ENCODE measurements around the gene MCAM.

The MCAM gene

DNA sequence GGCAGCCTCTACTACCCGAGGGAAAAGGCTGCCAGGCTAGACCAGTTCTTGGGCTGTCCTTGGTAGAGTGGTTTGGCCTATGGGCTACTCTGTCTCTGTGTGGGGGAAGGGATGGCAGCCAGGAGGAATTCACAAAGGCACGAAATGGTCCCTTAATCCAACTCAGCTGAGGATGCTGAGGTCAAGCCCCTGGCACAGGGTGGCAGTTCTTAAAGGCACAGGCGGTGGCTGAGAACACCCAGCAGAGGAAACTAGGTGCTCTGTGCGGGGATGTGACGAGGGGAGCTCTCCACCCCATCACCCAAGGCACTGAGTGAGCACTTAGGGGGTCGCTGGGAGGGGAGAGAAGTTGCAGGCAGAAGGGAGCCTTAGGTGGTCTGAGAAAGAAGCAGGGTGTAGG lies 29.7 kb upstream of the MCAM start, which contains the start of gene MFRP:
TSS of gene MFRP (minus strand) at position 101 of the 400 bp plus-strand sequence. CDS start 192 bp downstream, outside the sequence.
- DNase-seq (ENCODE audit: low spot score) (no peak), FAIRE-seq (no peak)

DNA sequence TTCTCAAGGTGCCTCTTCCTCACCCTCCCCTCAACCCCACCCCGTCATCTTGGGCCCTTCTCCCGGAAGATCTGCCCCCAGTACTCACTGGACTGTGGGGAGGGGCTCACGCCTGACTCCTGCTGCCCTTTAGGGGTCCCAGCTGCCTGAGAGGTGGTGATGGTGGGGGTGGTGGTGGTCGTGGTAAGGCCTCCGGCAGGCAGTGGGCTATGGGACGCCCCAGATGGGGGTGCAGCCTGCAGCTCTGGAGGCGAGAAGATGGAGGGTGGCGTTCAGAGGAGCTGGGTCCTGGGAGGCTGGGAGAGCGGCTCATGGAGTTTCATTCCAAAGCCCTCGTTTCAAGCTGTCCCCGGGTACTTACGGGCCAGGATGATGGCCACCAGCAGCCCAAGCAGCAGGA lies 28.8 kb upstream of the MCAM start:
- DNase-seq (ENCODE audit: low spot score) (no peak), FAIRE-seq (no peak)

DNA sequence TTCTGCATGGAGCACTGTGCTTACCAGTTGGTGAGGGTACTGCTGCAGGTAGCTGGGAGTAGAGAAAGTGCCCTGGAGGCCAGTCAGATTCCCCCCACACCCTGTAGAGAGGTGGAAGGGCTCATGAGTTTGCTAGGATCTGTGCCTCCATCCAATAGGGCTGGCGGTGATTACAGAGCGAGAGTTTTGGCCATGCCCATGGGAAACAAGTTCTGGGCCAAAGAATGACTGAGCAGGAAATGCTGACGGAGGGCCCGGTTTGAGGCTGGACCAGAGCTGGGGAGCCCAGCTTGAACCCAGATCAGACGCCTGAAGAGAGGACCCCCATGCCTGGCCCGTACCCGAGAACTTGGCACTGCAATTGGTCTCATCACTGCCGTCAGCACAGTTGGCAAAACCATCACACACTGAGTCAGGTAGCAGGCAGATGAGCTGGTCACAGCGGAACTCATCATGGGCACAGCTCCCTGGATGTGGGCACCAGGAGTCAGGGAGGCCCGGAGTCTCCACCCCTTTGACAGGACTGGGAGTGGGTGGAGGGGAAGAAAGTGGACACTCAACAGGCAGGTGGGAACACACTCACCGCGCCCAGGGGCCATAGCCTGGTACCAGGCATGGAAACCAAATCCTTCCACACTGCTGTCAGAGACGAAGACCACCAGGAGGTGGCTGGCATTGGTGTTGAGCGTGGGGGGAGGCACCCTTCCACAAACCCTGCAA lies 27.5 kb upstream of the MCAM start:
- DNase-seq (ENCODE audit: low spot score) (no peak), FAIRE-seq (no peak)

DNA sequence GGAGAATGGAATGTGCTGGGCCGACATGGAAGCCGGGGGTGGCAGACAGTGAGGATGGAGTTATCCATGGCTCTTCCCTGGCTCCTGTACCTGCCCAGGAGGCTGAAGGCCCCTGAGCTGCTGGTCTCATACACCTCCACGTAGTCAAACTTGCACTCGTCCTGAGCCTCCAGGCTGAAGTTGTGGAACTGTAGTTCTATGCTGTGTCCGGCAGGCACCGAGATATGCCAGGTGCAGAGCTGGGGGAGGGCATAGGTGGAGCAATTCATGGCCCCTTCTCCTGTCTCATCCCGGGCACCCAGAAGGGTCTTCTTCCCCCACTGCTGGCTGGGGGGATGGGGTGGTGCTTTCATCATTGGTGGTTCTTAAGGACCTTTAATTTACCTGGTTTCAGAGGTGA lies 26.8 kb upstream of the MCAM start:
- no peak for DNase-seq (ENCODE audit: low spot score)
- FAIRE-seq: no peak

DNA sequence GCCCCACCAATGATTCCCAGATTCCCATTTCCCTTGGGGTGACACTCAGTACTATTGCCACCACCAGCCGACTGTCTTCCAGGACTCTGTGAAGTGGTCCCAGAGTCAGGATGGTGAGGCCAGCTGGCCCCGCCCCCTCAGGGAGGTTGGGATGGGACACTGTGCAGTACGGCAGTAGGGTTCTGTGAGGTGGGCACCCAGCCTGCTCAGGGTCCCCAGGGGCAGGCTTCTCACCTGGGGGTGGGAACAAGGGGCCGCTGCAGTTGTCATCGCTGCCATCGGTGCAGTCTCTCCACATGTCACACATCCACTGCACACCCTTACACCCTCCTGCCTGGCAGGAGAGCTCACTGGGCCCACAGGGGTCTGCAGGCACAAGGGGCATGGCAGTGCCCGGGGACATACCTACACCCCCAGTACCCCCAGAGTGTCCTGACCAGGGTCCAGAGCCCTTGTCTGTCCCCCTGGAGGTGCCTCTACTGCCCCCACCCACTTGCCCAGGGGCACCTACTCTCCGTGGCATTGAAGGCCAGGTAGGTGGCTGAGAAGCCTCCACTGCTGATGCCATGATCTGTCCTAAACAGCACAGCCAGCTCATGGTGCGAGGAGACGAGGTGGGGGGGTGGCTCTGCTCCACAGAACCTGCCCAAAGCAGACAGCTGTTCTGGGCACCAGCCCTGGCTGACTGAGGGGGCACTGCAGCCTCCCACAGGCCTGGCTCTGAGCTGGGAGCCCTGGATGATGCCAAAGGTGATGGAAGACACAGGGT lies 25.6 kb upstream of the MCAM start:
- no peak for FAIRE-seq
- no peak for DNase-seq (ENCODE audit: low spot score)

DNA sequence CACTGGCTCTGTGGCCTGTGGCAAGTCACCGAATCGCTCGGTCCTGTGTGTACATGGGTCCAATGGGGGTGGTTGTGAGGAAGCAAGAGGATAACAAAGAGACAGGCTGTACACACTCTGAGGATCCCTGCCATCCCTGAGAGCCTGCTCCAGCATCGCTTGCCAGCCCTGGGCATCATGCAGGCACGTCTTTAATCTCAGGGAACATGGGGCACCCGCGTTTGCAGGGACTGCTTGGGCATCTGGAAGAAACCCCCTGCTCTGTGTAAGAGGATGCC lies 25.0 kb upstream of the MCAM start:
- DNase-seq (ENCODE audit: low spot score): no peak
- FAIRE-seq: no peak

DNA sequence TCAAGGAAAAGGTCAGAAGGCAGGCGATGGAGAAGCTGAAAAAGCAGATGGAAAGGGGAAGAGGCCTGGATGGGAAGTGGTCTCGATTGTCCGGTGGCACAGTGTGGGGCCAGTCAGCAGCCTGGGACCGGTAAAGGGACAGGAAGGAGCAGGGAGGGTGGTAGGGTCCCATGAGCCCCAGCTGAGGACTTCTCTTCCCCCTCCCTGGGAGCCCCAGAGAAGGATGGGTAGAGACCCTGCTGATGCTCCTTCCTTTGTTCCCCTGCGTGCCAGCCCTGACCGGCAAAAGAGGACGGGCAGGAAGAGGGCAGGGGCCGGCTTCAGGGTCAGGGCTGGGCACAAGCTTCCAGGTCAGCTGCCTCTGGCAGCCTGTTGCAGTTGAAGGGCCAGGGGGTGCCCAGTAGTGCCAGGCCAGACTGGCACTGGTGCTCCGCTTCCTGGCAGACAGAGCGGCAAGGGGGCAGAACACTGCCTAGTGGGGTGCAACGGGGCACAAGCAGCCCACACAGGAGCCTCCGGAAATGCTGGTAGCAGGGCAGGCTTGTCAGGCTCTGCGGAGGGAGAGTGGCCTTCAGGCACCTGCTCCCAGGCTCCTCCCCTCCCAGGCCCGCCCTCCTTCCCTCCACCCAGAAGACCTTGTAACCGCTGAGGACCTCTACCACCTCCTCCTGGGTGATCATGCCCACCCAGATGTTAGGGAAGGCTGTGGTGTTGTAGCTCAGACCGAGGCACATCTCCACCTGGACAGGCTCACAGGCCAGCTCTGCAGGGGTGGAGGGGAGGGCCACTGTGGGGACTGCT lies 24.5 kb upstream of the MCAM start:
- DNase-seq (ENCODE audit: low spot score): no peak
- FAIRE-seq: no peak

DNA sequence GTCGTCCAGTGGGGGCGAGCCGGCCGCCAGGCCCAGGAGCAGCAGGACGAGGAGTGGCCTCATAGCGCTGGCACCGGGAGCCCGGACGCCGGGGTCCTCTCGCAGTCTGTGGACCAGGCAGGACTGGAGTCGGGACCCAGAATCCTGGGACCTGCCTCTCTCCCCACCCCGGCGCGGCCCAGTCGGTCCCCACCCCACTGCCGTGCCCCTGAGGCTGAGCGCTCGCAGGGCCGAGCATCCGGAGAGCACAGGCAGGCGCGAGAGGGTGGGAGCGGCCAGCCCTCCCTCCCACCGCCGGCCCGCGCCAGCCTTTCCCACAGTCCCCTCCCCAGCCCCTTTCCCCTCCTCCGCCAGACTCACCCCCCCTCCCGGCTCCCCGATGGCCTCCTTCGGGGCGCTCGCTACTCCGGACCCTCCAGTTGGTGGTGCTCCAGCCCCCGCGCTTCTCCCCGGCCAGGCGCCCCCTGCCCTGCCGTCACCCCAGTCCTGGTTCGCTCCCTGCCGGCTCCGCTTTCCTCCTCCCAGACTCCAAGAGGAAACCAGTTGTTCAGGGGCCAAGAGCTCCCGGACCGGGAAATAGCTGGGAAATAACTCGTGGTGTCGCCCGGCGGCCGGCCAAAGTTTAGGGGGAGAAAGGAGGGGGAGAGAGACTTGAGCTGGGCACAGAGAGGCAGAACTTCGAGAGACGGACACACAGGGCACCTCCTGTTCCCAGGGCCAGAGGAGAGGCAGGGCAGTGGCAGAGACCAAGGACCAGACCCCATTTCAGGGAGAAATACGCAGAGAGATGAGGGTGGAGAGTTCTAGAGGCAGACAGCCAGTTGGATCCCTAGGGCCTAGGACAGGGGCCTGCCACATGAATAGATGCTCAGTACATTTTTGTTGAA lies 23.6 kb upstream of the MCAM start, which contains the start of gene C1QTNF5:
TSS of gene C1QTNF5 (minus strand) at position 549 of the 887 bp plus-strand sequence. CDS start at position 63, 486 bp downstream.
- no peak for FAIRE-seq
- DNase-seq (ENCODE audit: low spot score): no peak

DNA sequence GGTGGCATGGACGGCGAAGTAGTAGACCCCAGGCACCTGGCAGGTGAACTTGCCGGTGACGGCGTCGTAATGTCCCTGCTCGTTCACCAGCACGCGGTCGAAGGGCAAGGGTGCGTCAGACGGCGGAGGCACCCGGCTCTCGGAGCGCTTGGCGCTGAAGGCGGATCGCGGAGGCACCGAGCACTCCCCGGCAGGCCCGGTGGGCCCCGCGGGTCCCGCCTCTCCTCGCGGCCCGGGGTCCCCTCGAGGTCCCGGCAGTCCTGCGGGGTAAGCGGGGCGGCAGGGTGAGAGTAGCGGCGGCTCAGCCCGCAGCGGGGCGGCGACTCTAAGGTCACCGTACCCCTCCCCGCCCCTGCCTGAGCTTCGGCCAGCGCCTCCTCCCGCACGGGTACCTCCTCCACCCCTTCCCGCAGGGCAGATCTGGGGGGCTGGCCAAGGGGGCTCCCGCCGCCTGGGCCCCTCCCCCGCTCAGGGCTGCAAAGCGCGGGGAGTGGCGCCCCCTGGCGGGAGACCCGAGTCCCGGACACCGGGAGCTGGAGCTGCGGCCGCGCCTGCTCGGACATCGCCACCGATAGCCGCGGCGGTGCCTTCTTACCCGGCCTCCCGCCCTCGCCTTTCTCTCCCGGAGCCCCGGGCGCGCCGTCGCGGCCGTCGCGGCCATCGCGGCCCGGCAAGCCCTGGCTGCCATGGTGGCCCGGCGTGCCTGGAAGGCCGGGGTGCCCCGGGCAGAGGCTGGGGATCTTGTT lies 22.8 kb upstream of the MCAM start:
- no peak for DNase-seq (ENCODE audit: low spot score)
- FAIRE-seq: no peak

DNA sequence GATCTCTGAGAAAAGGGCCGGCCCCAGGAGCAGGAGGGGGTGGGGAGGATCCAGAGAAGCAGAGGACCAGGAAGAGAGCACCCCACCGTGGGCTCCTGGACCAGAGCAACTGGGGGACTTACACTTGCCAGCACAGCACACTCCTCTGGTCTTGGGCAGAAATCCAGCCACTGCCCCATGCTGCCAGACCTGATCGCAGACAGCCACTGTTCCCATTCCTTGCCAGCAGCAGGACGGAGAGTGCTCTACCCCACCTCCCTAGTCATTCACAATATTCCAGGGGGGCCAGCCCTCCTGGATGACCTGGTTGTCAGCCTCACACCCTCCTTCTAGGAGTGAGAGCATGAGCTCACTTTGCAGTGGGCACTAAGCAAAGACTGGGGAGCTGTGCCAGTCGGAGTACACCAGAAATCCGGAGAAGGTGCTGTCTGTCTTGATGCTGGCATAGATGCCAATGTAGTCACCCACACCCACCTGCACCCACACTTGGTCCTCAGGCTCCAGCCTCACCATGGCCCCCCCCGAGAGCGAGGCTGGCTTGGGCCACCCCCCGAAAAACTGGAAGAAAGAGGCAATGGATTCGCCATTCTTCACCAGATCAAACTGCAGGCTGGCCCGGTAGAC lies 22.1 kb upstream of the MCAM start:
- FAIRE-seq (no peak), DNase-seq (ENCODE audit: low spot score) (no peak)

DNA sequence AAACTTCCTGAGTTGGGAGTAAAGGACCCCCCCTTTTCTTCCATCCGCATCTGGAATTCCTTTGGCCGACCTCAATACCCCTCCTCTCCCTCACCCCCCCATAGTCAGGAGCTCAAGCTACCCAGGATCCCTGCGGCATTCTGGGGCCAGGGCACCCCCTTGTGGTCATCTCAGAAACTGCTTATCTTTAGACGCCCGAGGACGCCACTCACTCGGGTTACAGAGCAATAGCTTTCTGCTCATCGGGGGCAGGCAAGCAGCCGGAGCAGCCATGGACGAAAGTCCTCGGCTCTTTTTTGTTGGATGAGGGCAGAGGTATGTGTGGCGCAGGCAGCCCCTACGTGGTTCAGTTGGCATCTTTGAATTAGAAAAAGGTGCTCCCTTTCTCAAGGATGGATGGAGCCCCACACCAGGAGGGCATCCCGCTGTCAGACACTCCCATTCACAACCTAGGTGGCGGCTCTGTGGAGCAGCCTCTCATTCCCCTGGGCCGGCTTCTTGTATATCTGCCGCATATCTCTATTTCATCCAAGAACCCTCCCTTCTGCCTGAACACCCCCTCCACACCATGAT lies 21.5 kb upstream of the MCAM start:
- no peak for FAIRE-seq
- peak; percentile 33 for DNase-seq (ENCODE audit: low spot score)

DNA sequence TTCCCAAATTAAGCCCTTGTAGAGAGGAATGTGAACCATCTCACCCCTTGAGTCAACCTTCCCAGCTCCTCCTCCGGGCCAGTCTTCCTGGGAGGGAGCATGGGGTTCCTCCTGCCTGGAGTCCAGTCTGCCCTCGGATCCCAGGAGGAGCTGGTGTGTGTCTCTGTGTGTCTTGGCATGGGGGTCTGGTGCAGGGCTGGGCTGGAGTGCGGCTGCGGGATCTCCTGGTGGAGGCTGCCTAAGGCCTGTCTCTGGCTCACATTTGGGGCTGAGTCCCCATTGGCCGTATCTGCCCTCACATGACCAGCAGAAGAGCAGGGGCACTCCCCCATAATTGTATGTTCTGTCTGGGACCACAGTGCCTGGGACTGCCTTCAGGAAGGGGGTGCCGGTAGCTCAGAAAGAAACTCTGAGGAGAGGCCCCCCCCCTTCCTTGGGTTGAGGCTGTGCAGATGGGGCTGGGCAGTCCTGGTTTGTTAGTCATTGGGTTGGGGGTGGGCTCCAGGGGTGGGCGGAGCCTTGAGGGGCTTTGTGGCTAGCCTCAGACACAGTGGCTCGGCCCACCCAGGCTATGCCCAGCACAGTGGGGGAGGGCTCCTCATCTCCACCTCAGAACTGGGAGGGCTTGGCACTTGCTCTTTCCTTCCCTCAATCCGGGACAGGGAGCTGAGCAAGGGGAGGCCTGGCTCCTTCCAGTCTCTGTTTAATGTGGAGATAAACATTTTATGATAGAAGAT lies 20.8 kb upstream of the MCAM start:
- FAIRE-seq (no peak), DNase-seq (ENCODE audit: low spot score) (peak; percentile 8)

DNA sequence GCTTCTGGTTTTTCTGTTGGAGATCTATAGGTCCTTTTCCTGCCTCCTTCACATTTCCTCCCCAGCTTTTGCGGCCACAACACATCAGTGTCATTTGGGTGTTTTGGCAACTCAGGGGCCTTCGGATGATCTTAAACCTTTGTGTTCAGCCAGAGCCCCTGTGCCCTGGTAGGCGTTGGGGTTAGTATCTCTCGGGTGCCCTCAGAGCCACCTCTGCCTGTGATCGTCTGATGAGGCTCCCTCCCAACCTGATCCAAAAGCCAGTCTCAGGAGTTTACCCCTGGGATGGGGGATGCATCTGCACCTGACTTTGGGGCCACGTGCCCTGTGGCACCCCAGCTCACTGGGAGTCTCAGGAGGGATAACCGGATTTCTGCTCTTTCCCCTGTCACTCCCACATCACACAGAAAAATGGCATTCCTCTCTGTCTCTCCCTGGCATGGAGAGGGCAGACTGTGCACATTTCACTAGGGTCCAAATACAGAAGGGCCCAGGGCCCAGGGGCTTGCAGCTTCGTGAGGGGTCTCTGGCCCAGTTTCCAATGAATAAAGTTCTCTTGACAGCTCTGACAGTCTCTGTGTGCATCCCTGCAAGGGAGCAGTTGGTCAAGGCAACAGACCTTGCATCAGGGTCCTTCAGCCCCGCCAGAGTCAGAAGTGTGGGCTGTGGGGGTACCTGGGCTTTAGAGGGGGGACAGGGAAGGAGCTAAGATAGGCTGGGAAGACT lies 20.0 kb upstream of the MCAM start:
- FAIRE-seq (no peak), DNase-seq (ENCODE audit: low spot score) (no peak)

DNA sequence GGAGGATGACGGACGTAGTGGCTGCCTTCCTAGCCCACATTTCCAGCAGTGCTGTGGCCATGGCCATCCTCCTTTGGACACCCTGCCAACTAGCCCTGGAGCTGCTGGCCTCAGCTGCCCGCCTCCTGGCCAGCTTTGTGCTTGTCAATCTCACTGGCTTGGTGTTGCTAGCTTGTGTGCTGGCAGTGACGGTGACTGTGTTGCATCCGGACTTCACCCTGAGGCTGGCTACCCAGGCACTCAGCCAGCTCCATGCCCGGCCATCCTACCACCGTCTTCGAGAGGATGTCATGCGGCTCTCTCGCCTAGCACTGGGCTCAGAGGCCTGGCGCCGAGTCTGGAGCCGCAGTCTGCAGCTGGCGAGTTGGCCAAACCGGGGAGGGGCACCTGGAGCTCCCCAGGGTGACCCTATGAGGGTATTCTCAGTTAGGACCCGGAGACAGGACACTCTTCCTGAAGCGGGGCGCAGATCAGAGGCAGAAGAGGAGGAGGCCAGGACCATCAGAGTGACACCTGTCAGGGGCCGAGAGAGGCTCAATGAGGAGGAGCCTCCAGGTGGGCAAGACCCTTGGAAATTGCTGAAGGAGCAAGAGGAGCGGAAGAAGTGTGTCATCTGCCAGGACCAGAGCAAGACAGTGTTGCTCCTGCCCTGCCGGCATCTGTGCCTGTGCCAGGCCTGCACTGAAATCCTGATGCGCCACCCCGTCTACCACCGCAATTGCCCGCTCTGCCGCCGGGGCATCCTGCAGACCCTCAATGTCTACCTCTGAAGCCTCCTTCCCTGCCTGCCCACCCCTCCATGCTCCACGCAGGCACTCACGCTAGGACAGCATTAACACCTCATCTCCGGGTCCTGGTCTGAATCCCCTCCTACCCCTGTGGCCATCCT lies 19.0 kb upstream of the MCAM start:
- DNase-seq (ENCODE audit: low spot score) (no peak), FAIRE-seq (no peak)

DNA sequence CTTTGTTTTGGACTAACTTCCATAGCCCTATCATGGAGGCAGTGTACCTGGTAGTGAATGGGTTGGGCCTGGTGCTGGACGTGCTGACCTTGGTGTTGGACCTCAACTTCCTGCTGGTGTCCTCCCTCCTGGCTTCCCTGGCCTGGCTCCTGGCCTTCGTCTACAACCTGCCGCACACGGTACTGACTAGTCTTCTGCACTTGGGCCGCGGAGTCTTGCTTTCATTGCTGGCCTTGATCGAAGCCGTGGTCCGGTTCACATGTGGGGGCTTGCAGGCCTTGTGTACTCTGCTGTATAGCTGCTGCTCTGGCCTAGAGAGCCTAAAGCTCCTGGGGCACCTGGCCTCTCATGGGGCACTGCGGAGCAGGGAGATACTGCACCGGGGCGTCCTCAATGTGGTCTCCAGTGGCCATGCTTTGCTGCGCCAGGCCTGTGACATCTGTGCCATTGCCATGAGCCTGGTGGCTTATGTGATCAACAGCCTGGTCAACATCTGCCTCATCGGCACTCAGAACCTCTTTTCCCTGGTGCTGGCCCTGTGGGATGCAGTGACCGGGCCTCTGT lies 18.2 kb upstream of the MCAM start:
- DNase-seq (ENCODE audit: low spot score) (no peak), FAIRE-seq (no peak)

DNA sequence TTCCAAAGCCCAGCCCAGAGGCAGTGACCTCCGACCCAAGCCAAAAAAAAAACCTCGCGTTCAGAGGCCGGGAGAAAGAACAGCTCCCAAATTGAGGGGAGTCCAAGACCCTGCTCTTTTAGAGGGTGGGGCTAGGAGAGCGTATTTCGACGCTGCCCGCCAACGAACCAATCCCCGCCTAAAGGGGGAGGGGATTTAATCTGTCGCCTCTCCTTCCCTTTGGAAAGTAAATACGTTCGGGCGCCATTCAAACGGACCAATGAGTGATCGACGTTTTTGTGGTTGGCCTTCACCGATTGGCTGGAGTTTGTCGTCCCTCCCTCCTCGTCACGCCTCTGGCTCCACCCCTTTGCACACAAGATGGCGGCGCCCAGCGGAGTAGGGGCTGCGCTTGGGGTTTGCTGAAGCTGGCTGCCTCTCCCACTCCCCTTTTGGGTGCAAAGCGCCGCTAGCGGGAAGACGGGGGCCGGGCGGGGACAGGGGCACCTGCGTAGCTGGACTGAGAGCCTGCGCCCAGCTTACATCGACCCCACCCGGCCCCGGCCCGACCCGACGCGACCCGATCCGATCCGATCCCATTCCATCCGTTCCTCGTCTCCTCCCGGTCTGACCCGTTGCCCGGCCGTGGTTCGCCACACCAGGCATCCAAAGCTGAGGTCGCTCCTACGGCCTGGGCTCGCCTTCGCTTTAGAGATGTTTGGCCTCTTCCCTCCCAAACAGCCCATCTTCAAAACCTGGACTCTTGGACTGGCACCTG lies 17.4 kb upstream of the MCAM start, which contains the start of gene RNF26:
TSS of gene RNF26 (plus strand) at position 354 of the 757 bp plus-strand sequence. CDS start 596 bp downstream, outside the sequence.
- peak; percentile 89 for FAIRE-seq
- DNase-seq (ENCODE audit: low spot score): peak; percentile 89
